K562 (cell line): ENCODE data around the gene ADGRG4. TPM values are rescaled to one million over a fixed set of nuclear protein-coding genes. Genes with fewer than 3 reads are reported as not detected.

Experiments
- ATAC-seq: fragments of 200-7000 bp; cut with Tn5 transposase; 3 replicates; pipeline ENCODE4 v1.9.1; 2020; ENCODE audit warnings: moderate library complexity
- BruUV-seq: library from RNA; stranded (reverse); fragments of 400-500 nt; replicated peaks from 2 replicates; lab custom pipeline; 2021; lab: Mats Ljungman, UMichigan
- CTCF ChIA-PET: fragments of 300-600 bp; formaldehyde crosslinking; extraction: SDS; loops from one replicate; lab custom pipeline; 2021; ENCODE audit warnings: low intra/inter-chr PET ratio; lab: Yijun Ruan, JAX
- POLR2A ChIA-PET: fragments of 300-600, 350-650 bp; sonication (Branson Sonifier 250); formaldehyde crosslinking; extraction: SDS; loops from one replicate; lab custom pipeline; 2021; ENCODE audit warnings: antibody characterized with exemption, inconsistent platforms; lab: Yijun Ruan, JAX
- DNase-seq, 4 experiments: peaks; one replicate each; pipeline versions ENCODE4 v3.0.0 to v3.0.0-alpha.2; 2011 to 2018; ENCODE audit warnings: low spot score in 3 of 4, mixed read lengths in 3 of 4; ENCODE audit errors: extremely low read depth in 1 of 4
- FAIRE-seq: peaks from 2 replicates; lab custom pipeline; 2011; peaks lifted over from hg19 to GRCh38; lab: Jason Lieb, UNC
- H2AFZ ChIP-seq: 2 replicates; pipeline ENCODE4 v1.6.0; 2011; ENCODE audit warnings: low read depth, low read length, control low read depth, inconsistent platforms
- H3K27ac ChIP-seq: fragments of 200-600 bp; 3 replicates; pipeline ENCODE4 v1.8.0; 2011; ENCODE audit warnings: low read depth, mild to moderate bottlenecking, control low read depth, inconsistent platforms, low read length, moderate library complexity, mixed read lengths; ENCODE audit errors: extremely low read depth
- H3K27me3 ChIP-seq, 2 experiments: fragments of 300-600 bp in 1 of 2; 2 replicates in 1 of 2; 3 replicates in 1 of 2; pipeline versions ENCODE4 v1.6.0 to v1.8.0; 2011; ENCODE audit warnings: inconsistent platforms in 2 of 2, low read length in 2 of 2, mild to moderate bottlenecking in 1 of 2, mixed read lengths in 1 of 2, moderate library complexity in 1 of 2; ENCODE audit not compliant: control insufficient read depth in 2 of 2, insufficient read depth in 2 of 2
- H3K36me3 ChIP-seq: fragments of 300-600 bp; 3 replicates; pipeline ENCODE4 v1.8.0; 2011; ENCODE audit warnings: mild to moderate bottlenecking, low read length, inconsistent platforms; ENCODE audit not compliant: control insufficient read depth, insufficient read depth
- H3K4me1 ChIP-seq, 2 experiments: fragments of 200-600 bp in 1 of 2; replicated peaks in 1 of 2; 2 replicates in 1 of 2; 3 replicates in 1 of 2; pipeline versions ENCODE4 v1.5.1 to v1.8.0; 2011; ENCODE audit warnings: inconsistent platforms in 2 of 2, low read length in 2 of 2, mild to moderate bottlenecking in 1 of 2, mixed read lengths in 1 of 2, moderate library complexity in 1 of 2; ENCODE audit not compliant: control insufficient read depth in 2 of 2, insufficient read depth in 2 of 2
- H3K4me2 ChIP-seq: 2 replicates; pipeline ENCODE4 v1.6.1; 2011; ENCODE audit warnings: low read length, control low read depth, inconsistent platforms, mixed read lengths; ENCODE audit not compliant: insufficient read depth
- H3K4me3 ChIP-seq: fragments of 200-600 bp; sonication (generic), shearing (Covaris generic); 2 replicates; pipeline ENCODE4 v1.5.1; 2016; ENCODE audit warnings: control low read depth, inconsistent platforms
- H3K79me2 ChIP-seq: fragments of 200-600 bp; 3 replicates; pipeline ENCODE4 v1.8.0; 2011; ENCODE audit warnings: low read length, inconsistent platforms; ENCODE audit not compliant: control insufficient read depth, insufficient read depth
- H3K9ac ChIP-seq, 2 experiments: 2 replicates each; pipeline versions ENCODE4 v1.6.0 to v1.6.1; 2011; ENCODE audit warnings: low read depth in 2 of 2, low read length in 2 of 2, control low read depth in 1 of 2, inconsistent platforms in 1 of 2, mild to moderate bottlenecking in 1 of 2, mixed read lengths in 1 of 2; ENCODE audit not compliant: insufficient read depth in 1 of 2
- H3K9me1 ChIP-seq: one replicate; pipeline ENCODE4 v1.6.0; 2011; ENCODE audit warnings: inconsistent platforms, mild to moderate bottlenecking, low read length, moderate library complexity; ENCODE audit not compliant: control insufficient read depth, insufficient read depth
- H3K9me3 ChIP-seq: replicated peaks from 2 replicates; pipeline ENCODE4 v1.5.1; 2011; ENCODE audit warnings: low read depth, low read length, inconsistent platforms; ENCODE audit not compliant: control insufficient read depth, insufficient read depth
- H4K20me1 ChIP-seq: replicated peaks from 2 replicates; pipeline ENCODE4 v1.6.1; 2011; ENCODE audit warnings: low read length, inconsistent platforms, mixed read lengths; ENCODE audit not compliant: control insufficient read depth, insufficient read depth
- ETV5 ChIP-seq: sonication (generic); formaldehyde crosslinking; IDR thresholded peaks from 2 replicates; pipeline ENCODE4 v1.4.0; 2020; ENCODE audit warnings: low read depth, mild to moderate bottlenecking, missing genetic modification reagents
- GABPA ChIP-seq: fragments of 200-800 bp; sonication (Bioruptor generic); conservative IDR thresholded peaks from 2 replicates; pipeline ENCODE4 v1.6.1; 2016; ENCODE audit warnings: low read depth, missing genetic modification characterization, missing compliant biosample characterization
- GTF2F1 ChIP-seq: IDR thresholded peaks from 2 replicates; pipeline ENCODE4 v1.6.1; 2011; ENCODE audit warnings: low read depth, low read length, improper control_type of control experiment
- KLF1 ChIP-seq: fragments of 450-650 bp; IDR thresholded peaks from 2 replicates; pipeline ENCODE4 v1.6.1; 2016; ENCODE audit warnings: missing genetic modification characterization, missing compliant biosample characterization
- MCM5 ChIP-seq: fragments of 450-650 bp; IDR thresholded peaks from 2 replicates; pipeline ENCODE4 v1.6.1; 2016; ENCODE audit warnings: low read depth
- MED1 ChIP-seq: sonication (generic); formaldehyde crosslinking; IDR thresholded peaks from 2 replicates; pipeline ENCODE4 v1.8.1; 2023; ENCODE audit warnings: missing genetic modification reagents, borderline replicate concordance
- NFIC ChIP-seq: fragments of 450-650 bp; IDR thresholded peaks from 2 replicates; pipeline ENCODE4 v1.6.1; 2017; ENCODE audit warnings: mild to moderate bottlenecking, inconsistent platforms
- RBM15 ChIP-seq: fragments of 200-400 bp; formaldehyde crosslinking; IDR thresholded peaks from 2 replicates; pipeline ENCODE4 v1.6.1; 2018; ENCODE audit warnings: mild to moderate bottlenecking, low read length, moderate library complexity; ENCODE audit not compliant: insufficient read depth
- TGIF2 ChIP-seq: sonication (generic); formaldehyde crosslinking; IDR thresholded peaks from 2 replicates; pipeline ENCODE4 v1.8.1; 2022; ENCODE audit warnings: mild to moderate bottlenecking, missing genetic modification reagents, moderate library complexity
- ZBTB1 ChIP-seq: sonication (generic); formaldehyde crosslinking; IDR thresholded peaks from 2 replicates; pipeline ENCODE4 v1.8.1; 2023; ENCODE audit warnings: missing genetic modification reagents, low read depth, mild to moderate bottlenecking, borderline replicate concordance
- ZNF124 ChIP-seq: sonication (generic); formaldehyde crosslinking; IDR thresholded peaks from 2 replicates; pipeline ENCODE4 v1.8.1; 2022; ENCODE audit warnings: missing genetic modification reagents
- ZNF212 ChIP-seq: fragments of 450-650 bp; formaldehyde crosslinking; IDR thresholded peaks from 2 replicates; pipeline ENCODE4 v1.4.0; 2020; ENCODE audit warnings: mild to moderate bottlenecking
- ZNF57 ChIP-seq: fragments of 450-650 bp; formaldehyde crosslinking; IDR thresholded peaks from 2 replicates; pipeline ENCODE4 v1.4.0; 2020; ENCODE audit warnings: mild to moderate bottlenecking, moderate library complexity
- ZNF586 ChIP-seq: fragments of 450-650 bp; formaldehyde crosslinking; conservative IDR thresholded peaks from 2 replicates; pipeline ENCODE4 v1.4.0; 2020; ENCODE audit warnings: mild to moderate bottlenecking, moderate library complexity
- WGBS: fragments of 100-300 bp; shearing (Covaris generic); methylation state at CpG from one replicate; pipeline ENCODE4 v1.1.6; 2016; ENCODE audit warnings: low coverage, mixed read lengths; ENCODE audit not compliant: insufficient coverage; ENCODE audit errors: missing lambda C conversion rate; 5-methylcytosine and 5-hydroxymethylcytosine counted together
- in situ Hi-C: fragments of 300-500 bp; cut with MboI; formaldehyde crosslinking; loops from 4 replicates; pipeline ENCODE4 v1.15.0; 2018; ENCODE audit warnings: inconsistent platforms, mixed read lengths
- intact Hi-C: fragments of 100-400 bp; cut with micrococcal nuclease; formaldehyde crosslinking; loops from 2 replicates; pipeline ENCODE4 v1.14.2; 2022
- polyA plus RNA-seq, 8 experiments: library from polyadenylated mRNA; depleted of rRNA in 4 of 8; stranded (reverse) in 5 of 8; unstranded in 3 of 8; fragments of >200 nt; fragmentation: Nextera tagmentation in 2 of 8; fragmentation: Illumina TruSeq in 1 of 8; extraction: Ambion mirVana in 2 of 8; extraction: Trizol in 1 of 8; gene quantifications; 2 replicates each; pipeline versions ENCODE4 v1.2.1 to v1.2.3, GENCODE V29; 2011 to 2014; ENCODE audit warnings: inconsistent platforms in 1 of 8, missing spikeins in 1 of 8
- total RNA-seq, 7 experiments: library from RNA; depleted of rRNA in 6 of 7; stranded (reverse); fragments of >200 nt in 6 of 7; fragmentation: Illumina TruSeq in 2 of 7; extraction: Trizol in 2 of 7; gene quantifications; 2 replicates each; pipeline versions ENCODE4 v1.2.1 to v1.2.3, GENCODE V29; 2011 to 2021; ENCODE audit warnings: low replicate concordance in 1 of 7
- TF ChIP-seq, protein P1 (sequence below), 2 experiments: fragments of 150-350 bp in 1 of 2; IDR thresholded peaks; 2 replicates each; pipeline ENCODE4 v1.6.1; 2012 to 2016; ENCODE audit warnings: low read depth in 2 of 2, low read length in 2 of 2, mild to moderate bottlenecking in 1 of 2, moderate library complexity in 1 of 2
- TF ChIP-seq, protein P2 (sequence below): IDR thresholded peaks from 2 replicates; pipeline ENCODE4 v1.6.1; 2014; ENCODE audit warnings: antibody characterized with exemption

The ADGRG4 gene
- total and polyA plus RNA-seq, 9 of the 15 experiments (the other 6 are each of a cell fraction or from before 2014, with no cell fraction given): not detected

DNA sequence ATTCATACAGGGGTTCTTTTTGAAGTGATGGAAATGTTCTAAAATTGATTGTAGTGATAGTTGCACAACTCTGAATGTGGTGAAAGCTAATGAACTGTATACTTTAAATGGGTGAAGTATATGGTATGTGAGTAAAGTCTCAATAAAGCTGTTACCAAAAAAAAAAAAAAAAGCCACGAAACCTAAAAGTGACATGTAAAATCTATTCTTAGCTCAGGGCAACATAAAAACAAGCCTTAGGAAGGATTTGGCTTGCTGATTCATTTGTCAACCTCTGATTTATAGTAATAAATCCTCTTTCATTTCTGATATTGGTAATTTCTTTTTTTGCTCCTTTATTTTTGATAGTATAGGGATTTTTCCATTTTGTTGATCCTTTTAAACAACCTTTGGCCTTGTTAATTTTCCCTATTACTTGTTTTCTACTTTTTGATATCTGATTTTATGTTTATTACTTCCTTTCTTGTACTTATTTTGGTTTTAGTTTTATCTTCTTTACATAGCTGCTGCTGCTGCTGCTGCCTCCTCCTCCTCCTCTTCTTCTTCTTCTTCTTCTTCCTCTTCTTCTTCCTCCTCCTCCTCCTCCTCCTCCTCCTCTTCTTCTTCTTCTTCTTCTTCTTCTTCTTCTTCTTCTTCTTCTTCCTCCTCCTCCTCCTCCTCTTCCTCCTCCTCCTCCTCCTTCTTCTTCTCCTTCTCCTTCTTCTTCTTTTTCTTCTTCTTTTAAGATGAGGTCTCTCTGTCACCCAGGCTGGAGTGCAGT lies 79.4 kb downstream of the ADGRG4 start:
- ChIA-PET POLR2A (no interaction called here), CTCF (interaction anchor here (0.6 kb wide), 1 partner anchor 633 kb away, joined by 3 read pairs; no protein-coding TSS in a partner anchor)
- H3K79me2 ChIP-seq: no peaks in the 10 kb centered on the region
- H3K9me3 ChIP-seq: no peaks in the 10 kb centered on the region
- TF ChIP-seq ETV5 (CRISPR knock-in tag): no peak
- TF ChIP-seq, protein P1, sequence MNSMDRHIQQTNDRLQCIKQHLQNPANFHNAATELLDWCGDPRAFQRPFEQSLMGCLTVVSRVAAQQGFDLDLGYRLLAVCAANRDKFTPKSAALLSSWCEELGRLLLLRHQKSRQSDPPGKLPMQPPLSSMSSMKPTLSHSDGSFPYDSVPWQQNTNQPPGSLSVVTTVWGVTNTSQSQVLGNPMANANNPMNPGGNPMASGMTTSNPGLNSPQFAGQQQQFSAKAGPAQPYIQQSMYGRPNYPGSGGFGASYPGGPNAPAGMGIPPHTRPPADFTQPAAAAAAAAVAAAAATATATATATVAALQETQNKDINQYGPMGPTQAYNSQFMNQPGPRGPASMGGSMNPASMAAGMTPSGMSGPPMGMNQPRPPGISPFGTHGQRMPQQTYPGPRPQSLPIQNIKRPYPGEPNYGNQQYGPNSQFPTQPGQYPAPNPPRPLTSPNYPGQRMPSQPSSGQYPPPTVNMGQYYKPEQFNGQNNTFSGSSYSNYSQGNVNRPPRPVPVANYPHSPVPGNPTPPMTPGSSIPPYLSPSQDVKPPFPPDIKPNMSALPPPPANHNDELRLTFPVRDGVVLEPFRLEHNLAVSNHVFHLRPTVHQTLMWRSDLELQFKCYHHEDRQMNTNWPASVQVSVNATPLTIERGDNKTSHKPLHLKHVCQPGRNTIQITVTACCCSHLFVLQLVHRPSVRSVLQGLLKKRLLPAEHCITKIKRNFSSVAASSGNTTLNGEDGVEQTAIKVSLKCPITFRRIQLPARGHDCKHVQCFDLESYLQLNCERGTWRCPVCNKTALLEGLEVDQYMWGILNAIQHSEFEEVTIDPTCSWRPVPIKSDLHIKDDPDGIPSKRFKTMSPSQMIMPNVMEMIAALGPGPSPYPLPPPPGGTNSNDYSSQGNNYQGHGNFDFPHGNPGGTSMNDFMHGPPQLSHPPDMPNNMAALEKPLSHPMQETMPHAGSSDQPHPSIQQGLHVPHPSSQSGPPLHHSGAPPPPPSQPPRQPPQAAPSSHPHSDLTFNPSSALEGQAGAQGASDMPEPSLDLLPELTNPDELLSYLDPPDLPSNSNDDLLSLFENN (IDR thresholded peaks at IDR 0.05; ENCODE audit: low read depth in 2 of 2, low read length in 2 of 2): no peak
- no peak for TF ChIP-seq NFIC
- no peak for TF ChIP-seq ZNF212 (CRISPR knock-in tag)
- no peak for TF ChIP-seq RBM15
- TF ChIP-seq MED1 (CRISPR knock-in tag): no peak
- TF ChIP-seq MCM5: no peak
- TF ChIP-seq, protein P2, sequence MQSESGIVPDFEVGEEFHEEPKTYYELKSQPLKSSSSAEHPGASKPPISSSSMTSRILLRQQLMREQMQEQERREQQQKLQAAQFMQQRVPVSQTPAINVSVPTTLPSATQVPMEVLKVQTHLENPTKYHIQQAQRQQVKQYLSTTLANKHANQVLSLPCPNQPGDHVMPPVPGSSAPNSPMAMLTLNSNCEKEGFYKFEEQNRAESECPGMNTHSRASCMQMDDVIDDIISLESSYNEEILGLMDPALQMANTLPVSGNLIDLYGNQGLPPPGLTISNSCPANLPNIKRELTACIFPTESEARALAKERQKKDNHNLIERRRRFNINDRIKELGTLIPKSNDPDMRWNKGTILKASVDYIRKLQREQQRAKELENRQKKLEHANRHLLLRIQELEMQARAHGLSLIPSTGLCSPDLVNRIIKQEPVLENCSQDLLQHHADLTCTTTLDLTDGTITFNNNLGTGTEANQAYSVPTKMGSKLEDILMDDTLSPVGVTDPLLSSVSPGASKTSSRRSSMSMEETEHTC: no peak
- no peak for TF ChIP-seq KLF1 (tag)
- TF ChIP-seq ZNF124 (CRISPR knock-in tag): no peak
- no peak for TF ChIP-seq GTF2F1
- no peak for TF ChIP-seq ZNF57
- no peak for TF ChIP-seq ZNF586
- no peak for TF ChIP-seq ZBTB1 (CRISPR knock-in tag)
- no peak for TF ChIP-seq TGIF2 (CRISPR knock-in tag)
- no peak for TF ChIP-seq GABPA (tag)
- no peaks in the 10 kb centered on the region for H3K27me3 ChIP-seq
- in situ Hi-C loops (no loop called here), intact Hi-C loops (no loop called here)
- no peak overlapping the region for H3K4me3 ChIP-seq
- no peak for FAIRE-seq
- H3K4me1 ChIP-seq: no peaks in the 10 kb centered on the region
- DNase-seq: no peak
- H4K20me1 ChIP-seq: no peaks in the 10 kb centered on the region
- no peaks in the 10 kb centered on the region for H3K9me1 ChIP-seq
- ATAC-seq: no peak
- WGBS: 0% methylated on average over 1 of the region's 1 CpG
- no peak overlapping the region for H3K27ac ChIP-seq
- no peak overlapping the region for H3K9ac ChIP-seq
- no peak overlapping the region for H3K4me2 ChIP-seq
- no TSS peak for BruUV-seq
- H2AFZ ChIP-seq: no peak overlapping the region
- no peaks in the 10 kb centered on the region for H3K36me3 ChIP-seq
